ENCODE results near the gene TASP1. TPM values are rescaled to one million over a fixed set of nuclear protein-coding genes. Genes with fewer than 3 reads are reported as not detected.

TASP1 gene
- total RNA-seq, 1 donor from 2014 or later = 15.9 TPM

- DNase-seq (ENCODE audit: low spot score) = no peak
- Mint-ChIP-seq H3K4me3 (ENCODE audit: unreplicated experiment) (no peak overlapping the region), H3K36me3 (ENCODE audit: low read depth, unreplicated experiment) (peaks cover 16% of the 10 kb centered on the region), H3K27ac (ENCODE audit: unreplicated experiment) (no peak overlapping the region), H3K4me1 (ENCODE audit: unreplicated experiment) (no peaks in the 10 kb centered on the region), H3K27me3 (ENCODE audit: unreplicated experiment) (no peaks in the 10 kb centered on the region), H3K9me3 (ENCODE audit: unreplicated experiment) (no peaks in the 10 kb centered on the region)
- no peak for TF ChIP-seq CTCF (IDR thresholded peaks at IDR 0.05; ENCODE audit: unreplicated experiment)
Measured at GRCh38 chr20:13478366-13478765, 160.4 kb downstream of the TASP1 start.

DNA sequence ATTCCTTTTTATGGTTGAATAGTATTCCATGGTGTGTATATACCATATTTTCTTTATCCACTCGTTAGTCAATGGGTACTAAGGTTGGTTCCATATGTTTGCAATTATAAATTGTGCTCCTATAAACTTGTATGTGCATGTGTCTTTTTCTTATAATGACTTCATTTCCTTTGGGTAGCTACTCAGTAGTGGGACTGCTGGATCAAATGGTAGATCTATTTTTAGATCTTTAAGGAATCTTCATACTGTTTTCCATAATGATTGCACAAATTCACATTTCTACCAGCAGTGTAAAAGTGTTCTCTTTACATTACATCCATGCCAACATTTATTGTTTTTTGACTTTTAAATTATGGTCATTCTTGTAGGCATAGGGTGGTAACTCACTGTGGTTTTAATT, 164.3 kb downstream of the TASP1 start:
- H3K27me3 Mint-ChIP-seq (ENCODE audit: unreplicated experiment) = no peaks in the 10 kb centered on the region
- peaks cover 7% of the 10 kb centered on the region for H3K36me3 Mint-ChIP-seq (ENCODE audit: low read depth, unreplicated experiment)
- no peak for DNase-seq (ENCODE audit: low spot score)
- H3K9me3 Mint-ChIP-seq (ENCODE audit: unreplicated experiment) = no peaks in the 10 kb centered on the region
- H3K4me1 Mint-ChIP-seq (ENCODE audit: unreplicated experiment) = no peaks in the 10 kb centered on the region
- no peak overlapping the region for H3K4me3 Mint-ChIP-seq (ENCODE audit: unreplicated experiment)
- H3K27ac Mint-ChIP-seq (ENCODE audit: unreplicated experiment) = no peak overlapping the region
- no peak for TF ChIP-seq CTCF (IDR thresholded peaks at IDR 0.05; ENCODE audit: unreplicated experiment)

DNA sequence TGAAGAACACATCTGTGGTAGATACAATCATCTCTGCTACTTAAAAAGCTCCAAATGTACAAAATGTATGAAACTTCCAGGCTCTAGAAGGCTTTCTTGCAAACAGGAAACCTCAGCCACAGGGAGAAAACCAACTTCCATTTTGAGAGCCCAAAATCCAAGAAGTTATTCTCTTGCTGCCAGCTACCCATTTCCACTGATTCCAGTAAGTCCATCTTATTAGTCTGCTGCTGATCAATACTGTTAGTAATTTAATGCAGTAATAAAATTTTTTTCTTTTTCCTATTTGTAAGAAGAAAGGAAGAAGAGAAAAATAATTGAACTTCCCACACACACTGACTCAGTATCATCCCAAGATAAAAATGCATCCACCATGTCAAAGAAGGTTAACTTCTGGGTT, 169.5 kb downstream of the TASP1 start:
- H3K27me3 Mint-ChIP-seq (ENCODE audit: unreplicated experiment) = no peaks in the 10 kb centered on the region
- no peak for TF ChIP-seq CTCF (IDR thresholded peaks at IDR 0.05; ENCODE audit: unreplicated experiment)
- no peak for DNase-seq (ENCODE audit: low spot score)
- H3K36me3 Mint-ChIP-seq (ENCODE audit: low read depth, unreplicated experiment) = peaks cover 7% of the 10 kb centered on the region
- no peaks in the 10 kb centered on the region for H3K9me3 Mint-ChIP-seq (ENCODE audit: unreplicated experiment)
- no peaks in the 10 kb centered on the region for H3K4me1 Mint-ChIP-seq (ENCODE audit: unreplicated experiment)
- H3K27ac Mint-ChIP-seq (ENCODE audit: unreplicated experiment) = no peak overlapping the region
- no peak overlapping the region for H3K4me3 Mint-ChIP-seq (ENCODE audit: unreplicated experiment)

GRCh38 chr20:13468166-13468565, 170.6 kb downstream of the TASP1 start:
- no peaks in the 10 kb centered on the region for H3K4me1 Mint-ChIP-seq (ENCODE audit: unreplicated experiment)
- peaks cover 7% of the 10 kb centered on the region for H3K36me3 Mint-ChIP-seq (ENCODE audit: low read depth, unreplicated experiment)
- no peak for DNase-seq (ENCODE audit: low spot score)
- H3K27me3 Mint-ChIP-seq (ENCODE audit: unreplicated experiment) = no peaks in the 10 kb centered on the region
- H3K4me3 Mint-ChIP-seq (ENCODE audit: unreplicated experiment) = no peak overlapping the region
- TF ChIP-seq CTCF (IDR thresholded peaks at IDR 0.05; ENCODE audit: unreplicated experiment) = no peak
- no peaks in the 10 kb centered on the region for H3K9me3 Mint-ChIP-seq (ENCODE audit: unreplicated experiment)
- no peak overlapping the region for H3K27ac Mint-ChIP-seq (ENCODE audit: unreplicated experiment)

GRCh38 chr20:13464702-13465101, 174.0 kb downstream of the TASP1 start:
- Mint-ChIP-seq H3K27me3 (ENCODE audit: unreplicated experiment) (no peaks in the 10 kb centered on the region), H3K9me3 (ENCODE audit: unreplicated experiment) (no peaks in the 10 kb centered on the region), H3K4me1 (ENCODE audit: unreplicated experiment) (no peaks in the 10 kb centered on the region), H3K27ac (ENCODE audit: unreplicated experiment) (no peak overlapping the region), H3K4me3 (ENCODE audit: unreplicated experiment) (no peak overlapping the region), H3K36me3 (ENCODE audit: low read depth, unreplicated experiment) (no peaks in the 10 kb centered on the region)
- DNase-seq (ENCODE audit: low spot score) = no peak
- no peak for TF ChIP-seq CTCF (IDR thresholded peaks at IDR 0.05; ENCODE audit: unreplicated experiment)
